ENCODE data around the gene ANXA2. TPM values are rescaled to one million over a fixed set of nuclear protein-coding genes. Genes with fewer than 3 reads are reported as not detected.

The ANXA2 gene
- 10,132 to 15,949 TPM (median 11,017 TPM) in 3 replicates for polyA plus RNA-seq
- polyA plus RNA-seq (2011; ENCODE audit: low read depth) = 4,066 TPM
- polyA plus RNA-seq (2011; cell fraction: cytosol; rRNA removed) = 14,846 and 18,096 TPM in 2 replicates
- 11,086 and 11,309 TPM in 2 replicates for polyA plus RNA-seq (2011; cell fraction: nucleus; rRNA removed)
- polyA plus RNA-seq (2012; ENCODE audit: low replicate concordance) = 4,107 and 9,800 TPM in 2 replicates
- 5,148 to 8,880 TPM (median 8,598 TPM) in 3 replicates for polyA minus RNA-seq
- polyA minus RNA-seq (2011; cell fraction: cytosol; rRNA and poly(A)+ RNA removed) = 5,055 TPM
- 2,602 and 4,474 TPM in 2 replicates for polyA minus RNA-seq (2011; cell fraction: nucleus; rRNA and poly(A)+ RNA removed)

DNA sequence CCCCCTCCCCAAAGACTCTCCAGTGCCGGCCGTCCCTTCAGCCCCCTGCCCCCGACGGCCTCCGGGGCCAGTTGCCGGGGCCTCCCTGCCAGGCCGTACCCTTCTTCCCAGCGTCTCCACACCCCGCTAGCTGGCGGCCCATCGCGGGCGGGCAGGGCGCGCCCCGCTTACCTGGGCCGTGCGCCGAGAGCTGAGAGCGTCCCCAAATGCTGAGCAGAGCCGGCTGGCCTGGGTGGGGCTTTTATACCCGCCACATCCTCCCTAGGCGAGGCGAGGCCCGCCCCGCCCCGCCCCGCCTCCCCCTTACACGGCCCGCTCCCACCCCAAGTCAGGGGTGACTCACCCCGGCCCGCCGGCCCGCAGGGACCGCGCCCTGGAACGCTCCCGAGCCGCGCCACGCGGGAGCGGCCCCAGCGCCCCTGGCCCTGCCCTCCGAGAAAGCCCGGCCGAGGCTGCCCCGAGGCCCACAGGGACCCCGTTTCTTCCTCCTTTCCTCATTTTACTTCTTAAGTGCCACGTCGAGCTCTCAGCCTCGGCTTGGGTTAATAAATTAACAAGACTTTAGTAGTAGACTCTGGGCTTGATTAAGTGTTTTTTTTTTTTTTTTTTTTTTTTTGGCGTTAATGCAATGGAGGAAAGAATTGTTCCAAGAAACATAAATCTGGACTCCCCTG lies at the start of gene ANXA2:
Gene ANXA2 (minus strand): TSS at position 215 of the 674 bp plus-strand sequence. CDS start 11,911 bp downstream, outside the sequence.
- H3K4me2 ChIP-seq (ENCODE audit: control insufficient read depth, extremely low read depth, insufficient read depth, low read depth, low read length) = peak within 1 kb of the TSS; percentile 89
- peak within 1 kb of the TSS; percentile 99 for H3K9ac ChIP-seq (ENCODE audit: control insufficient read depth, extremely low read depth, insufficient read depth, low read length)
- H3K79me2 ChIP-seq (ENCODE audit: control insufficient read depth, insufficient read depth, low read length) = peaks cover 48% of the 10 kb centered on the region
- no peak within 1 kb of the TSS for H2AFZ ChIP-seq (ENCODE audit: control insufficient read depth, low read length)
- peaks cover 53% of the 10 kb centered on the region for H3K4me1 ChIP-seq (ENCODE audit: control insufficient read depth, extremely low read depth, insufficient read depth, low read length)
- H3K9me3 ChIP-seq (ENCODE audit: control insufficient read depth, low read depth, low read length) = no peaks in the 10 kb centered on the region
- peaks cover 20% of the 10 kb centered on the region for H4K20me1 ChIP-seq (ENCODE audit: control insufficient read depth, extremely low read depth, insufficient read depth, low read length)
- TF ChIP-seq EZH2 (IDR thresholded peaks at IDR 0.05; ENCODE audit: low read length) = no peak
- dilution Hi-C loops (cut with MboI; ENCODE audit: extremely low pct_ligation_motif_present, low sequenced_read_pairs) = no loop called here
- FAIRE-seq (no peak), DNase-seq (ENCODE audit: low read depth, low spot score) (no peak)
- H3K36me3 ChIP-seq (ENCODE audit: control insufficient read depth in 2 of 2, extremely low read depth in 1 of 2, insufficient read depth in 2 of 2, low read length in 2 of 2) = peaks cover 21 to 37% of the 10 kb centered on the region in 2 experiments
- no peaks in the 10 kb centered on the region for H3K9me1 ChIP-seq (ENCODE audit: control insufficient read depth, extremely low read depth, insufficient read depth, low read length)
- H3K27ac ChIP-seq (ENCODE audit: control insufficient read depth, insufficient read depth, low read length) = peak within 1 kb of the TSS; percentile 99
- H3K4me3 ChIP-seq (ENCODE audit: control insufficient read depth in 2 of 3, extremely low read depth in 1 of 3, insufficient read depth in 2 of 3, low read depth in 1 of 3, low read length in 3 of 3) = peak within 1 kb of the TSS; percentile 77 to 97 (median 86)
- H3K27me3 ChIP-seq (ENCODE audit: control insufficient read depth, extremely low read depth, insufficient read depth, low read length) = no peaks in the 10 kb centered on the region

DNA sequence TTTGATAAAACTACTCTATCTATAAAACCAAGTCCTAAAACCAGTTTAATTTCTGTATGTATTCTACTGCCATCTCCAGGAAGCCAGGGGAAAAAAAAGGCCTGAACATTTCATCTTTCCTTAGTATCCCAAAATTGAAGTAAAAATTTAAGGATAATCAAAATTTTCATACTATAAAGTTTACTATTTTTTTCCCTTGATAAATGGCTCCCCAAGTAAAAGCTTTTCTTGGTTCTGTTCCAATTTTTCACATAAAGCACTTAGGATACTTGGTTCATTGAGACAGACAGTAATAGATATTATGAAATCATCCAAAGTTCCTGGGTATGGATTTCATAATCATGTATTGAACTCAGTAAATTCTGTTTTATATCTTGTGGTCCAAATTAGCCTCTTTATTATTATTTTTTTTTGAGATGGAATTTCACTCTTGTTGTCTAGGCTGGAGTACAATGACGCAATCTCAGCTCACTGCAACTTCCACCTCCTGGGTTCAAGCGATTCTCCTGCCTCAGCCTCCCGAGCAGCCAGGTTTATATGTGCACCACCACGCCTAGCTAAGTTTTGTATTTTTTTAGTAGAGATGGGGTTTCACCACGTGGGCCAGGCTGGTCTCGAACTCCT lies 46.6 kb upstream of the ANXA2 start:
- Histone ChIP-seq H3K36me3 (ENCODE audit: control insufficient read depth in 2 of 2, extremely low read depth in 1 of 2, insufficient read depth in 2 of 2, low read length in 2 of 2) (peaks cover 0 to 8% of the 10 kb centered on the region in 2 experiments), H3K9me3 (ENCODE audit: control insufficient read depth, low read depth, low read length) (no peaks in the 10 kb centered on the region), H3K4me3 (ENCODE audit: control insufficient read depth in 2 of 3, extremely low read depth in 1 of 3, insufficient read depth in 2 of 3, low read depth in 1 of 3, low read length in 3 of 3) (no peak overlapping the region), H4K20me1 (ENCODE audit: control insufficient read depth, extremely low read depth, insufficient read depth, low read length) (no peaks in the 10 kb centered on the region), H3K9me1 (ENCODE audit: control insufficient read depth, extremely low read depth, insufficient read depth, low read length) (no peaks in the 10 kb centered on the region), H3K27me3 (ENCODE audit: control insufficient read depth, extremely low read depth, insufficient read depth, low read length) (no peaks in the 10 kb centered on the region), H3K4me1 (ENCODE audit: control insufficient read depth, extremely low read depth, insufficient read depth, low read length) (peaks cover 9% of the 10 kb centered on the region), H3K79me2 (ENCODE audit: control insufficient read depth, insufficient read depth, low read length) (peaks cover 6% of the 10 kb centered on the region), H2AFZ (ENCODE audit: control insufficient read depth, low read length) (no peak overlapping the region), H3K27ac (ENCODE audit: control insufficient read depth, insufficient read depth, low read length) (no peak overlapping the region), H3K9ac (ENCODE audit: control insufficient read depth, extremely low read depth, insufficient read depth, low read length) (no peak overlapping the region), H3K4me2 (ENCODE audit: control insufficient read depth, extremely low read depth, insufficient read depth, low read depth, low read length) (no peak overlapping the region)
- FAIRE-seq (no peak), DNase-seq (ENCODE audit: low read depth, low spot score) (no peak)
- TF ChIP-seq EZH2 (IDR thresholded peaks at IDR 0.05; ENCODE audit: low read length) = no peak
- TF ChIP-seq, protein P1, sequence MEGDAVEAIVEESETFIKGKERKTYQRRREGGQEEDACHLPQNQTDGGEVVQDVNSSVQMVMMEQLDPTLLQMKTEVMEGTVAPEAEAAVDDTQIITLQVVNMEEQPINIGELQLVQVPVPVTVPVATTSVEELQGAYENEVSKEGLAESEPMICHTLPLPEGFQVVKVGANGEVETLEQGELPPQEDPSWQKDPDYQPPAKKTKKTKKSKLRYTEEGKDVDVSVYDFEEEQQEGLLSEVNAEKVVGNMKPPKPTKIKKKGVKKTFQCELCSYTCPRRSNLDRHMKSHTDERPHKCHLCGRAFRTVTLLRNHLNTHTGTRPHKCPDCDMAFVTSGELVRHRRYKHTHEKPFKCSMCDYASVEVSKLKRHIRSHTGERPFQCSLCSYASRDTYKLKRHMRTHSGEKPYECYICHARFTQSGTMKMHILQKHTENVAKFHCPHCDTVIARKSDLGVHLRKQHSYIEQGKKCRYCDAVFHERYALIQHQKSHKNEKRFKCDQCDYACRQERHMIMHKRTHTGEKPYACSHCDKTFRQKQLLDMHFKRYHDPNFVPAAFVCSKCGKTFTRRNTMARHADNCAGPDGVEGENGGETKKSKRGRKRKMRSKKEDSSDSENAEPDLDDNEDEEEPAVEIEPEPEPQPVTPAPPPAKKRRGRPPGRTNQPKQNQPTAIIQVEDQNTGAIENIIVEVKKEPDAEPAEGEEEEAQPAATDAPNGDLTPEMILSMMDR (optimal IDR thresholded peaks at IDR 0.05 in 1 of 3, IDR thresholded peaks at IDR 0.05 in 1 of 3, conservative IDR thresholded peaks at IDR 0.05 in 1 of 3; ENCODE audit: extremely low read depth in 1 of 3, insufficient read depth in 2 of 3, low read length in 3 of 3) = peak in 2 of 3 experiments; percentile 28 to 43
- dilution Hi-C loops (cut with MboI; ENCODE audit: extremely low pct_ligation_motif_present, low sequenced_read_pairs) = no loop called here
